K562 (cell line): ENCODE measurements around the gene SDHAF3. TPM values are rescaled to one million over a fixed set of nuclear protein-coding genes. Genes with fewer than 3 reads are reported as not detected.
A peak's percentile ranks its signal among the peaks of the same experiment; 100 is the strongest.

ENCODE experiments used
- ADNP ChIP-seq: fragments of 200-800 bp; sonication (Bioruptor generic); IDR thresholded peaks from 2 replicates; pipeline ENCODE4 v1.6.1; 2016; ENCODE audit warnings: missing genetic modification characterization, missing compliant biosample characterization
- ATF6 ChIP-seq: sonication (generic); formaldehyde crosslinking; IDR thresholded peaks from 2 replicates; pipeline ENCODE4 v1.4.0; 2020; ENCODE audit warnings: mild to moderate bottlenecking, missing genetic modification reagents
- BCL6 ChIP-seq: fragments of 250-450 bp; sonication (Bioruptor Pico); IDR thresholded peaks from 2 replicates; pipeline ENCODE4 v1.4.0; 2020
- CBFA2T2 ChIP-seq: fragments of 450-650 bp; conservative IDR thresholded peaks from 2 replicates; pipeline ENCODE4 v1.6.1; 2017; ENCODE audit warnings: mild to moderate bottlenecking
- CBX8 ChIP-seq: fragments of 200-600 bp; sonication (generic); IDR thresholded peaks from 2 replicates; pipeline ENCODE4 v1.6.1; 2012; ENCODE audit warnings: borderline replicate concordance, mixed run types, low read depth, mild to moderate bottlenecking, moderate library complexity, mixed read lengths, low read length, control low read depth, inconsistent platforms; ENCODE audit not compliant: poor library complexity, severe bottlenecking; ENCODE audit errors: extremely low read depth
- DMBX1 ChIP-seq: fragments of 250-450 bp; sonication (Bioruptor Pico); IDR thresholded peaks from 2 replicates; pipeline ENCODE4 v1.8.0; 2022; ENCODE audit warnings: inconsistent platforms, mild to moderate bottlenecking, moderate library complexity, borderline replicate concordance
- EZH2 ChIP-seq: IDR thresholded peaks from 2 replicates; pipeline ENCODE4 v1.6.1; 2012; ENCODE audit warnings: low read depth, mild to moderate bottlenecking, inconsistent platforms, low read length, borderline replicate concordance
- KDM4B ChIP-seq, 2 experiments: fragments of 450-650 bp in 1 of 2; sonication (generic) in 1 of 2; IDR thresholded peaks; 2 replicates each; pipeline ENCODE4 v1.6.1; 2016 to 2017; ENCODE audit warnings: borderline replicate concordance in 2 of 2, antibody characterized with exemption in 1 of 2, low read depth in 1 of 2, mild to moderate bottlenecking in 1 of 2
- MAZ ChIP-seq, 2 experiments: fragments of 450-650 bp in 1 of 2; sonication (generic) in 1 of 2; formaldehyde crosslinking; IDR thresholded peaks in 1 of 2; conservative IDR thresholded peaks in 1 of 2; 2 replicates each; pipeline versions ENCODE4 v1.4.0 to v1.5.0; 2020; ENCODE audit warnings: mild to moderate bottlenecking in 1 of 2, missing genetic modification reagents in 1 of 2
- MCM2 ChIP-seq: fragments of 450-650 bp; IDR thresholded peaks from 2 replicates; pipeline ENCODE4 v1.6.1; 2017; ENCODE audit warnings: low read depth, mild to moderate bottlenecking
- PRMT5 ChIP-seq: sonication (generic); formaldehyde crosslinking; IDR thresholded peaks from 2 replicates; pipeline ENCODE4 v1.5.0; 2020; ENCODE audit warnings: missing genetic modification reagents
- ZNF143 ChIP-seq: sonication (generic); formaldehyde crosslinking; IDR thresholded peaks from 2 replicates; pipeline ENCODE4 v1.9.0; 2022; ENCODE audit warnings: mild to moderate bottlenecking, missing genetic modification reagents
- ZNF316 ChIP-seq: fragments of 450-650 bp; IDR thresholded peaks from 2 replicates; pipeline ENCODE4 v1.6.1; 2016
- ZNF407 ChIP-seq: fragments of 450-650 bp; IDR thresholded peaks from 2 replicates; pipeline ENCODE4 v1.6.1; 2016; ENCODE audit warnings: low read depth
- ZNF436 ChIP-seq: fragments of 250-450, 450-650 bp; sonication (Bioruptor Pico); formaldehyde crosslinking; IDR thresholded peaks from 2 replicates; pipeline ENCODE4 v1.7.0; 2020; ENCODE audit warnings: mild to moderate bottlenecking
- ZNF512 ChIP-seq: IDR thresholded peaks from 2 replicates; pipeline ENCODE4 v1.6.1; 2016; ENCODE audit warnings: missing genetic modification characterization, missing compliant biosample characterization
- polyA plus RNA-seq, 8 experiments: library from polyadenylated mRNA; depleted of rRNA in 4 of 8; stranded (reverse) in 5 of 8; unstranded in 3 of 8; fragments of >200 nt; fragmentation: Nextera tagmentation in 2 of 8; fragmentation: Illumina TruSeq in 1 of 8; extraction: Ambion mirVana in 2 of 8; extraction: Trizol in 1 of 8; gene quantifications; 2 replicates each; pipeline versions ENCODE4 v1.2.1 to v1.2.3, GENCODE V29; 2011 to 2014; ENCODE audit warnings: inconsistent platforms in 1 of 8, missing spikeins in 1 of 8
- total RNA-seq, 7 experiments: library from RNA; depleted of rRNA in 6 of 7; stranded (reverse); fragments of >200 nt in 6 of 7; fragmentation: Illumina TruSeq in 2 of 7; extraction: Trizol in 2 of 7; gene quantifications; 2 replicates each; pipeline versions ENCODE4 v1.2.1 to v1.2.3, GENCODE V29; 2011 to 2021; ENCODE audit warnings: low replicate concordance in 1 of 7

SDHAF3 gene
- total and polyA plus RNA-seq, 9 of the 15 experiments (the other 6 are each of a cell fraction or from before 2014, with no cell fraction given): 51.5 to 403 (median 145) TPM

GRCh38 chr7:97117372-97118188, at the start of gene SDHAF3 (continued):
- TF ChIP-seq CBX8: no peak
- TF ChIP-seq ATF6 (CRISPR knock-in tag): no peak
- peak; percentile 77 to 92; a peak in 3 of 4 replicates for TF ChIP-seq MAZ (CRISPR knock-in tag; conservative IDR thresholded peaks at IDR 0.05 in 1 of 2, IDR thresholded peaks at IDR 0.05 in 1 of 2)
- no peak for TF ChIP-seq ZNF316
- no peak for TF ChIP-seq ZNF436 (CRISPR knock-in tag)
- no peak for TF ChIP-seq CBFA2T2
- peak in 1 of 2 experiments; percentile 97; a peak in 2 of 4 replicates for TF ChIP-seq KDM4B (IDR thresholded peaks at IDR 0.05; ENCODE audit: borderline replicate concordance in 2 of 2, low read depth in 1 of 2)
- no peak for TF ChIP-seq MCM2
- no peak for TF ChIP-seq ZNF407
- TF ChIP-seq ADNP (tag): no peak
- TF ChIP-seq ZNF143 (CRISPR knock-in tag): no peak
- TF ChIP-seq ZNF512 (tag): no peak
- TF ChIP-seq BCL6 (CRISPR knock-in tag): no peak
- no peak for TF ChIP-seq EZH2
- TF ChIP-seq PRMT5: no peak
- TF ChIP-seq DMBX1 (CRISPR knock-in tag): no peak
